ENCODE measurements around the gene ANAPC15.

ANAPC15 gene

DNA sequence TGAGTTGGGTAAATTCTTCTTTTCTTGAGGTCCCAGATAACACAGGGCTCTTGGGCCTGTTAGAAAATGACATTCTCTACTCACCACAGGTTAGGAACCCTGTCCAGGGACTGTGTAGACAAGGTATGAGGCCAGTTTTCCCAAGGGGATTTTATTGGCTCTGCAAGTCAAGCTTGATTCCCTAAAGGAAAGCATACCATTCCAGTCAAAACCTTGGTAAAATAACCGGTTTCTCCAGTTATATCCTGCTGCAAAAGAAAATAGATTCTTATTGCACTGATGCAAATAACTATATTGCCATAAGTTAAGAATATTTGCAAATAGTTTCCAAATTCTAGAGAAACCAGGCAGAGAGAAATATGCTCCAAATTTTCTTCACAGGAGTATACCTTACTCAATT, 13.5 kb upstream of the ANAPC15 start:
- no peak for DNase-seq (ENCODE audit: extremely low read depth in 1 of 2, low read depth in 1 of 2)

DNA sequence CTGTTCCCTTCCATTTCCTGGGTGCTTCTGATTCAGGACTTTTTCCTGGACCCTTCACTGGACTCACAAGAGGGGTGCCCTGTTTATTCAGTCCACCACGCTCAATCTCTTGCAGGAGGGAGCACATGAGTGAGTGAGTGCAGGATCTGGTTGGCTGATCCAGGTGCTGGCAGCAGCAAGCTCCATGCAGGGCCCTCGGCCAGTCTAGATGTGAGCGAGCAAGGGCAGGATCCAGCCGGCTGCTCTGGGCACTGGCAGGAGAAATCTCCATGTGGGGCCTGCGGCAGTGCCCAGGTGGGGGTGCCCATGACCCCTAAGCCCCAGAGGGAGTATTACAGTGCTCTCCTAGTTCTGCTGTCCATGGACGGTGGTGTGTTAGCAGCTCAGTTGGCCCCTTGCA, 11.6 kb upstream of the ANAPC15 start:
- DNase-seq (ENCODE audit: extremely low read depth in 1 of 2, low read depth in 1 of 2): no peak

DNA sequence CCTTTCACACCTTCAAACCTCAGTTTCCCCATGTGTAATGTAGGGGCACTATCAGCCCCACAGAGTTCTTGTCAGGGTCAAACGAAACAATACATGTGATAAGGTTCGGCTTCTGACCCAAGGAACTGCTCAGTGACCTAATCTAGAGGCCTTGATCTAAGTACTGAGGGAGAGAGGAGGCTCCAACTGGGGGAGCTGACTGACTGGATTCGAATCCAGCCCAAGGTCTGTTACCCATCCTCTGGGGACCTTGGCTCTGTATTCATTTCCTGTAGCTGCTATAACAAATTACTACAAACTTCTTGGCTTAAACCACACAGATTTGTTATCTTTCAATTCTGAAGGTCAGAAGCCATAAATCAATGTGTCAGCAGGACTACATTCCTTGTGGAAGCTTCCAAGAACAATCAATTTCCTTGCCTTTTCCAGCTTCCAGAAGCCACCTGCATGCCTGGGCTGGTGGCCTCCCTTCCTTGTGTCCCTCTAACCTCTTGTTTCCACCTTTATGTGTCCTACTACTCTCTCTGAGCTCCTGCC, 10.7 kb upstream of the ANAPC15 start:
- no peak for DNase-seq (ENCODE audit: extremely low read depth in 1 of 2, low read depth in 1 of 2)

- no peak for DNase-seq (ENCODE audit: extremely low read depth in 1 of 2, low read depth in 1 of 2)
These were observed 10.1 kb upstream of the ANAPC15 start for GRCh38 chr11:72122607-72123006.

DNA sequence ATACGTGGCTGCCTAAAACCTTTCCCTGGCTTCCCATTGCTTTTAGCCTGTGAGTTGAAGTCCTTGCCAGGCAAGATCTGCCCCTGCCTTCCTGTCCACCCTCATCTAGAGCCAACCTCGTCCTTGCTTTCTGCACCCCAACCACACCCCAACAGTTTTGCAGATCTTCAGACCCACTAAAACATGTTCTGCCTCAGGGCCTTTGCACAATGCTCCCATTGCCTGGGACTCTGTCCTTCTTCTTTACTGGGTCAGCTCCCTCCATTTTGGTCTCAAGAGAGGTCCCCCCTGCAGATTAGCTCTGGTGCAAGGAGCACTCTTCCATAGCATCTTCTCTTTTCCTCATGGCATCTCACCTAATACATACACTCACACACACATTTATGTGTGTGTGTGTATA, 8.4 kb upstream of the ANAPC15 start:
- DNase-seq (ENCODE audit: extremely low read depth in 1 of 2, low read depth in 1 of 2): no peak

GRCh38 chr11:72119198-72119597, 6.7 kb upstream of the ANAPC15 start:
- DNase-seq (ENCODE audit: extremely low read depth in 1 of 2, low read depth in 1 of 2): no peak

DNA sequence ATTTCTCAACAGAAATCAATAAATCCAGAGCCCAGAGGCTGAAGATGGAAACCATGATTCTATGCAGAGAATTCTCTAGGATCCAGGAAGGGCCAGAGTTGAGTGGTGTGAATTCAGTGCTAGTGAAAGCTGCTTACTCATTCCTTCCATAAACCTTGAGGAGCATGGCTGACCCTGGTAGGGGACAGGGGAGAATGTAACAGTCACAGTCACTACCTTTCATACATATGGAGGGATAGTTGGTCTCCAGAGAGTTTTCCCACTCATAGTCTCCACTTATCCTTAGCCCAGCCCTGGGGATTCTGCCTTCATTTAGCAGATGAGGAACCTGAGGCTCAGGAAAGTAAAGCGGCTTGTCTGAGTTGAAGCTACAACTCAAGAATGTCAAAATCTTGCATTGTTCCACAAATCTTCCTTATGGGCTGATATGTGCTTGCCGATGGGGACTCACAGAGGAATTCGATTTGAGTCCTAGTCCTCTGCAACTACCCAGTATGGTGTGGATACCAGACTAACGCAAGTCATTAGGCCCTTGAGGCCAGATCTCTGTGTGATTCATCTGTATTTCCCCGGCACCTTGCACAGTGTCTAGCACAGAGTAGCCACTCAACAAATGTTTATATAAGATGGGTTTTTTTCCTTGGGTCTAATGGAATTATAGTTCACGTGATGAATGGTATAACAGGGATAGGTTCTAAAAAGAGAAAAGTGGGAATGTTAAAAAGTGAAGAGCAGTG, 3.7 kb upstream of the ANAPC15 start:
- no peak for DNase-seq (ENCODE audit: extremely low read depth in 1 of 2, low read depth in 1 of 2)

DNA sequence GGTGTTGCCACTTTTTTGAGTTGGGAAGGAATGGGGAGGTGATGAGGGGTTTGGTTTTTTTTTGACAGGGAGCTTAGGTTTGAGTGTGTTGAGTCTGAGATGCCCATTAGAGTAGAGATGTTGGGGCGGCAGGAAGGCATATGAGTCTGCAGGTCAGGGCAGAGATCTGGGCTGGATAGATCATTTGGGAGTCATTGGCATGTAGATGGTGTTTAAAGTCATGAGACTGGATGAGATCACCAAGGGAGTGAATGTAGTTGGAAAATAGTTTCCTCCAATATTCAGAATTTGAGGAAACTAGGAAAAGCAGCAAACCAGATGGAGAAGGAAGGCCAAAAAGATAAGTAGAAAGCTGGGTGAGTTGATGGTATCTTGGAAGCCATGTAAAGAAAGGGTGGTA, 2.1 kb upstream of the ANAPC15 start:
- DNase-seq (ENCODE audit: extremely low read depth in 1 of 2, low read depth in 1 of 2): no peak

- no peak for DNase-seq (ENCODE audit: extremely low read depth in 1 of 2, low read depth in 1 of 2)
These were observed 698 bp upstream of the ANAPC15 start for GRCh38 chr11:72112978-72113808.

GRCh38 chr11:72111300-72112142, 974 bp downstream of the ANAPC15 start:
- no peak for DNase-seq (ENCODE audit: extremely low read depth in 1 of 2, low read depth in 1 of 2)

DNA sequence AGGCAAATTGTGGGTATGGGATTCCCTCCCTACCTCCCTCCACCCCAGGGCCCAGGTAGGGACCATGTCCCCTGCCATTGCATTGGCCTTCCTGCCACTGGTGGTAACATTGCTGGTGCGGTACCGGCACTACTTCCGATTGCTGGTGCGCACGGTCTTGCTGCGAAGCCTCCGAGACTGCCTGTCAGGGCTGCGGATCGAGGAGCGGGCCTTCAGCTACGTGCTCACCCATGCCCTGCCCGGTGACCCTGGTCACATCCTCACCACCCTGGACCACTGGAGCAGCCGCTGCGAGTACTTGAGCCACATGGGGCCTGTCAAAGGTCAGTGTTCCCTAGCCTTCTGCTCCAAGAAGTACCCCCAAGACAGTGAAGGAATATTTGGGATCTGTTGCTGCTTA, 6.6 kb downstream of the ANAPC15 start, which contains the start of gene TOMT:
Gene TOMT, plus strand, starts transcription at position 37 of the 400 bp plus-strand sequence. Its CDS starts 28 bp downstream, at position 65.
- DNase-seq (ENCODE audit: extremely low read depth in 1 of 2, low read depth in 1 of 2): no peak

GRCh38 chr11:72103754-72104167, 8.7 kb downstream of the ANAPC15 start:
- no peak for DNase-seq (ENCODE audit: extremely low read depth in 1 of 2, low read depth in 1 of 2)

- DNase-seq (ENCODE audit: extremely low read depth in 1 of 2, low read depth in 1 of 2): peak; percentile 94 to 96
These were observed 9.3 kb downstream of the ANAPC15 start, which contains the start of gene LAMTOR1 for GRCh38 chr11:72102946-72103753. TSS of gene LAMTOR1 (minus strand) at chr11:72103297. CDS start at chr11:72103224, 73 bp downstream.

DNA sequence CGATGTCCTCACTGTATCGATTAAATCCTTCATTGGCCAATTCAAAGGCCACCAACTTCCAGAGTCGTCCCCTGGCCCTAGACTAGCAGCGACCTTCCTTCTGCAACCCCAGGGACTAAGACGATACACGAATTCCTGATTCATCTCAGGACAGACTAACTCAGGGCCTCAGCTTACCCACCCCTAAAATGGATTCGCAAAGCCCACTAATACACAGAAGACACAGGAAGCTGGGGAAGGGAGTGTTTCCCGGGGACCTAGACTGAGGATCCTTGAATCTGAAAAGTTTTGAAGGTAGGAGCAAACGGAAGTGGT, 9.9 kb downstream of the ANAPC15 start:
- no peak for DNase-seq (ENCODE audit: extremely low read depth in 1 of 2, low read depth in 1 of 2)

DNA sequence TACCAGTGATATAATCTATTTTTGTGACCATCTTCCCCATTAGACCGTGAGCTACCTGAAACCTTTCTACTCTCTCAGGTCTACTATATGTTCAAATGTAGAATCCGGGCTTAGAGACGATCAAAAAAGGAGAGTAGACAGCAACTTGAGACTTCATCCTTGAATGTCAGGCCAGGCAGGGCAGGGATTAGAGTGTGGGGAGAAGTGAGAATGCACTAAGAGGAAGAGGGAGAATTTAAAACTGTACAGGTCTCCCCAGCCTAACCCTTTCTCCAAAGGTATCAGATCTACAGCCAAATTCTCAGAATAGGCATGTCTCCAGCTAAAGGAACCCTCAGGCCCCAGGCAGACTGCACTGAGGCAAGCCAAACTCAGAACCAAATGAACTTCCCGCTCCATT, 10.3 kb downstream of the ANAPC15 start:
- DNase-seq (ENCODE audit: extremely low read depth in 1 of 2, low read depth in 1 of 2): no peak

GRCh38 chr11:72100462-72100861, 12.0 kb downstream of the ANAPC15 start:
- DNase-seq (ENCODE audit: extremely low read depth in 1 of 2, low read depth in 1 of 2): no peak

DNA sequence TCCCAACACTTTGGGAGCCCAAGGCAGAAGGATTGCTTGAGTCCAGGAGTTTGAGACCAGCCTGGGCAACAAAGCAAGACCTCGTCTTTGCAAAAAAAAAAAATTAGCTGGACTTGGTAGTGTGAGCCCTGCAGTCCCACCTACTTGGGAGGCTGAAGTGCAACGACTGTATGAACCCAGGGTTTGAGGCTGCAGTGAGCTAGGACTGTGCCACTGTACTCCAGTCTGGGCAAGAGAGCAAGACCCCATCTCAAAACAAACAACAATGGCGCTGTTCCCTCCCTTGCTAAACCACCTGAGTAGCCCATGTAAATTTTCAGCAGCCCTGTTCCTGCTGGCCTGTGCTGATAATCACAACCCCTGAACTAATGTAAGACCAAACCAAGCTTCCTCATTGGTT, 12.5 kb downstream of the ANAPC15 start:
- DNase-seq (ENCODE audit: extremely low read depth in 1 of 2, low read depth in 1 of 2): no peak

- no peak for DNase-seq (ENCODE audit: extremely low read depth in 1 of 2, low read depth in 1 of 2)
These were observed 13.8 kb downstream of the ANAPC15 start for GRCh38 chr11:72098741-72099140.

DNA sequence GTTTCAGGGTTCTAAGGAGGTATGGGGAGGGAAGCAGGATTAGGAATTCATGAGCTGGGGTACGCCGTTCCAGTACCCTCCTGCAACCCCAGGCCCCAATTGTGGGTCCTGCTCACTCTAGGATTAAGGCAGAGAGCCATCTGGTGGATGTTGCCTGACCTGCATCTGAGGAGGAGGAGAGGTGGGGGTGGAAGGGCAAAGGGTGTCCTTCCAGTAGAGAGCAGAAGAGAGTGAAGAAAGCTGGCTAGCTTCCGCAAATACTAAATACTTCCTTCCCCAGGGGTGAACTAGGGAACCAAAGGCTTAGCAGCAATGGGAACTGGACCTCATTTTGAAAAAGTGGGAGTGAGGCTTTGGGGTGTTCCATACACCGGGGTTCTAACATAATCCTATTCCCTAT, 21.2 kb downstream of the ANAPC15 start:
- peak; percentile 42 to 47 for DNase-seq (ENCODE audit: extremely low read depth in 1 of 2, low read depth in 1 of 2)

Measured in activated CD8-positive, alpha-beta memory T cell treated with anti-CD3 and anti-CD28 coated beads for 1 hour (primary cell).